ENCODE results near the gene CFAP69. TPM values are rescaled to one million over a fixed set of nuclear protein-coding genes. Genes with fewer than 3 reads are reported as not detected.

Gene CFAP69
- total RNA-seq, 1 experiment from 2014 or later: 3.1 TPM

- Histone ChIP-seq H3K79me2 (ENCODE audit: low read length) (no peaks in the 10 kb centered on the region), H4K20me1 (ENCODE audit: low read length) (no peaks in the 10 kb centered on the region), H3K9me3 (ENCODE audit: low read length) (no peaks in the 10 kb centered on the region), H3K4me1 (ENCODE audit: insufficient read depth, low read length) (0 out of 2 replicates have a peak, but pooled peaks cover 3% of the 10 kb centered on the region), H3F3A (ENCODE audit: low read length, unreplicated experiment) (no peaks in the 10 kb centered on the region), H3K9me2 (replicated peaks; ENCODE audit: low read length) (no peaks in the 10 kb centered on the region), H3K27me3 (ENCODE audit: low read length) (no peaks in the 10 kb centered on the region), H3K27ac (ENCODE audit: low read length) (no peak overlapping the region), H2AFZ (ENCODE audit: low read length) (no peak overlapping the region), H3K36me3 (ENCODE audit: low read depth, low read length) (no peaks in the 10 kb centered on the region), H3K4me2 (ENCODE audit: low read length) (no peak overlapping the region), H3K4me3 (ENCODE audit: low read length) (no peak overlapping the region), H3K9ac (ENCODE audit: low read length) (no peak overlapping the region)
- ChIA-PET POLR2A (ENCODE audit: unreplicated experiment) (no interaction called here), CTCF (interaction anchor here (0.6 to 1.7 kb wide), 2 partner anchors 36 to 114 kb away, joined by 3 to 21 read pairs; no protein-coding TSS in a partner anchor)
- BruUV-seq (replicated peaks): no TSS peak
- TF ChIP-seq EZH2 (IDR thresholded peaks at IDR 0.05; ENCODE audit: low read length, unreplicated experiment) (no peak), CTCF (conservative IDR thresholded peaks at IDR 0.05; ENCODE audit: low read depth, low read length) (no peak), EZH2phosphoT487 (IDR thresholded peaks at IDR 0.05; ENCODE audit: borderline replicate concordance, low read length) (no peak)
- DNase-seq: no peak
- intact Hi-C loops (cut with micrococcal nuclease): no loop called here
- ATAC-seq: no peak
These were observed 68.9 kb downstream of the CFAP69 start for GRCh38 chr7:90313907-90314306.

GRCh38 chr7:90320014-90320413 is 75.0 kb downstream of the CFAP69 start:
- H3K79me2 ChIP-seq (ENCODE audit: low read length): no peaks in the 10 kb centered on the region
- 0 out of 2 replicates have a peak, but pooled peaks cover 3% of the 10 kb centered on the region for H3K4me1 ChIP-seq (ENCODE audit: insufficient read depth, low read length)
- TF ChIP-seq EZH2phosphoT487 (IDR thresholded peaks at IDR 0.05; ENCODE audit: borderline replicate concordance, low read length): no peak
- ATAC-seq (no peak), DNase-seq (no peak)
- ChIA-PET POLR2A (ENCODE audit: unreplicated experiment) (no interaction called here), CTCF (no interaction called here)
- no peak overlapping the region for H3K4me3 ChIP-seq (ENCODE audit: low read length)
- H3K9me3 ChIP-seq (ENCODE audit: low read length): no peaks in the 10 kb centered on the region
- no peaks in the 10 kb centered on the region for H3K9me2 ChIP-seq (replicated peaks; ENCODE audit: low read length)
- H3K27me3 ChIP-seq (ENCODE audit: low read length): peaks cover 5% of the 10 kb centered on the region; the same call in 1 of the 2 replicates
- no peak overlapping the region for H2AFZ ChIP-seq (ENCODE audit: low read length)
- no peak overlapping the region for H3K27ac ChIP-seq (ENCODE audit: low read length)
- H3F3A ChIP-seq (ENCODE audit: low read length, unreplicated experiment): no peaks in the 10 kb centered on the region
- H4K20me1 ChIP-seq (ENCODE audit: low read length): no peaks in the 10 kb centered on the region
- H3K9ac ChIP-seq (ENCODE audit: low read length): no peak overlapping the region
- H3K36me3 ChIP-seq (ENCODE audit: low read depth, low read length): no peaks in the 10 kb centered on the region
- H3K4me2 ChIP-seq (ENCODE audit: low read length): no peak overlapping the region
- BruUV-seq (replicated peaks): no TSS peak
- intact Hi-C loops (cut with micrococcal nuclease): no loop called here

GRCh38 chr7:90320418-90320800 is 75.4 kb downstream of the CFAP69 start:
- H3K27me3 ChIP-seq (ENCODE audit: low read length): peaks cover 5% of the 10 kb centered on the region; the same call in 1 of the 2 replicates
- H3K9ac ChIP-seq (ENCODE audit: low read length): no peak overlapping the region
- no peak overlapping the region for H3K4me2 ChIP-seq (ENCODE audit: low read length)
- TF ChIP-seq EZH2phosphoT487 (IDR thresholded peaks at IDR 0.05; ENCODE audit: borderline replicate concordance, low read length) (no peak), EZH2 (IDR thresholded peaks at IDR 0.05; ENCODE audit: low read length, unreplicated experiment) (no peak), CTCF (conservative IDR thresholded peaks at IDR 0.05; ENCODE audit: low read depth, low read length) (no peak)
- H3K79me2 ChIP-seq (ENCODE audit: low read length): no peaks in the 10 kb centered on the region
- no peaks in the 10 kb centered on the region for H3K9me3 ChIP-seq (ENCODE audit: low read length)
- no TSS peak for BruUV-seq (replicated peaks)
- ATAC-seq (no peak), DNase-seq (no peak)
- H2AFZ ChIP-seq (ENCODE audit: low read length): no peak overlapping the region
- no peaks in the 10 kb centered on the region for H3F3A ChIP-seq (ENCODE audit: low read length, unreplicated experiment)
- POLR2A ChIA-PET (ENCODE audit: unreplicated experiment): no interaction called here
- no peaks in the 10 kb centered on the region for H4K20me1 ChIP-seq (ENCODE audit: low read length)
- H3K4me1 ChIP-seq (ENCODE audit: insufficient read depth, low read length): 0 out of 2 replicates have a peak, but pooled peaks cover 3% of the 10 kb centered on the region
- no peak overlapping the region for H3K27ac ChIP-seq (ENCODE audit: low read length)
- no peak overlapping the region for H3K4me3 ChIP-seq (ENCODE audit: low read length)
- CTCF ChIA-PET: no interaction called here
- no peaks in the 10 kb centered on the region for H3K9me2 ChIP-seq (replicated peaks; ENCODE audit: low read length)
- H3K36me3 ChIP-seq (ENCODE audit: low read depth, low read length): no peaks in the 10 kb centered on the region
- intact Hi-C loops (cut with micrococcal nuclease): no loop called here

Data from PC-3 (cell line).